ENCODE results near the gene DBNDD2. TPM values are rescaled to one million over a fixed set of nuclear protein-coding genes. Genes with fewer than 3 reads are reported as not detected.

The DBNDD2 gene
- polyA plus RNA-seq, 4 donors = 14.4 to 26.6 (median 25.3) TPM

GRCh38 chr20:45377269-45377668, 30.8 kb upstream of the DBNDD2 start:
- no peak for DNase-seq (ENCODE audit: low read depth in 4 of 4, low spot score in 3 of 4)

- DNase-seq (ENCODE audit: low read depth in 4 of 4, low spot score in 3 of 4) = no peak
Measured at GRCh38 chr20:45378191-45378590, 29.9 kb upstream of the DBNDD2 start, which contains the start of gene TP53TG5. TSS of gene TP53TG5 (minus strand) at chr20:45378325. CDS start at chr20:45378236, 89 bp downstream.

GRCh38 chr20:45387274-45387673, 20.8 kb upstream of the DBNDD2 start:
- DNase-seq (ENCODE audit: low read depth in 4 of 4, low spot score in 3 of 4) = no peak

GRCh38 chr20:45390931-45391330, 17.2 kb upstream of the DBNDD2 start:
- DNase-seq (ENCODE audit: low read depth in 4 of 4, low spot score in 3 of 4) = no peak

GRCh38 chr20:45391559-45391958, 16.5 kb upstream of the DBNDD2 start:
- no peak for DNase-seq (ENCODE audit: low read depth in 4 of 4, low spot score in 3 of 4)

- DNase-seq (ENCODE audit: low read depth in 4 of 4, low spot score in 3 of 4) = no peak
Measured at GRCh38 chr20:45392733-45393132, 15.4 kb upstream of the DBNDD2 start.

- DNase-seq (ENCODE audit: low read depth in 4 of 4, low spot score in 3 of 4) = no peak
Measured at GRCh38 chr20:45394221-45395113, 13.6 kb upstream of the DBNDD2 start.

GRCh38 chr20:45395114-45395415, 13.0 kb upstream of the DBNDD2 start:
- DNase-seq (ENCODE audit: low read depth in 4 of 4, low spot score in 3 of 4) = no peak

GRCh38 chr20:45399018-45399417, 9.1 kb upstream of the DBNDD2 start:
- DNase-seq (ENCODE audit: low read depth in 4 of 4, low spot score in 3 of 4) = no peak

- DNase-seq (ENCODE audit: low read depth in 4 of 4, low spot score in 3 of 4) = no peak
Measured at GRCh38 chr20:45400346-45401031, 7.6 kb upstream of the DBNDD2 start.

GRCh38 chr20:45402946-45403345, 5.1 kb upstream of the DBNDD2 start:
- no peak for DNase-seq (ENCODE audit: low read depth in 4 of 4, low spot score in 3 of 4)

- DNase-seq (ENCODE audit: low read depth in 4 of 4, low spot score in 3 of 4) = no peak
Measured at GRCh38 chr20:45404438-45404837, 3.7 kb upstream of the DBNDD2 start.

- no peak for DNase-seq (ENCODE audit: low read depth in 4 of 4, low spot score in 3 of 4)
Measured at GRCh38 chr20:45405571-45406259, 2.4 kb upstream of the DBNDD2 start.

GRCh38 chr20:45406260-45407066, 1.6 kb upstream of the DBNDD2 start:
- no peak for DNase-seq (ENCODE audit: low read depth in 4 of 4, low spot score in 3 of 4)

GRCh38 chr20:45407067-45407745, 883 bp upstream of the DBNDD2 start:
- no peak for DNase-seq (ENCODE audit: low read depth in 4 of 4, low spot score in 3 of 4)

GRCh38 chr20:45408646-45409213, 641 bp downstream of the DBNDD2 start:
- DNase-seq (ENCODE audit: low read depth in 4 of 4, low spot score in 3 of 4) = no peak

- no peak for DNase-seq (ENCODE audit: low read depth in 4 of 4, low spot score in 3 of 4)
Measured at GRCh38 chr20:45409521-45410272, 1.6 kb downstream of the DBNDD2 start.

- DNase-seq (ENCODE audit: low read depth in 4 of 4, low spot score in 3 of 4) = no peak
Measured at GRCh38 chr20:45410887-45411286, 2.8 kb downstream of the DBNDD2 start.

- no peak for DNase-seq (ENCODE audit: low read depth in 4 of 4, low spot score in 3 of 4)
Measured at GRCh38 chr20:45412653-45413052, 4.6 kb downstream of the DBNDD2 start.

Data from left renal pelvis (tissue), 4 donors.